ENCODE data around the gene SYTL5.

DNA sequence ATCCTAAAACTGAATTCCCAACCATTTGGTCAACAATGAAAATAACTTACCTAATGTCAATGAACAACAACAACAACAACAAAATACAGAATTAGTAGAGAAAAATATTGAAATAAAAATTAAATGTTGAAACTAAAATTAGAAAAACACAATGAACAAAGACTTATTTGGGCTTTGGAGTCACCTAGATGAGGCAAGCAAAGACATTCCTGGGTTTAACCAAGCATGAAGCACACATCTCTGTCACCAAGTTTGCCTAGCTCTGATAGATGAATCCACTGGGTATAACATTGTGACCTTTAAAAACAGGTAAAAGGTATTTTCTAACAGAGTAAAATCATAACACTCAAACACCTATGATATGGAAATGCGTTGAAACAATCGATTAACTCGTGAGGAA lies 13.2 kb upstream of the SYTL5 start:
- TF ChIP-seq, protein P1, sequence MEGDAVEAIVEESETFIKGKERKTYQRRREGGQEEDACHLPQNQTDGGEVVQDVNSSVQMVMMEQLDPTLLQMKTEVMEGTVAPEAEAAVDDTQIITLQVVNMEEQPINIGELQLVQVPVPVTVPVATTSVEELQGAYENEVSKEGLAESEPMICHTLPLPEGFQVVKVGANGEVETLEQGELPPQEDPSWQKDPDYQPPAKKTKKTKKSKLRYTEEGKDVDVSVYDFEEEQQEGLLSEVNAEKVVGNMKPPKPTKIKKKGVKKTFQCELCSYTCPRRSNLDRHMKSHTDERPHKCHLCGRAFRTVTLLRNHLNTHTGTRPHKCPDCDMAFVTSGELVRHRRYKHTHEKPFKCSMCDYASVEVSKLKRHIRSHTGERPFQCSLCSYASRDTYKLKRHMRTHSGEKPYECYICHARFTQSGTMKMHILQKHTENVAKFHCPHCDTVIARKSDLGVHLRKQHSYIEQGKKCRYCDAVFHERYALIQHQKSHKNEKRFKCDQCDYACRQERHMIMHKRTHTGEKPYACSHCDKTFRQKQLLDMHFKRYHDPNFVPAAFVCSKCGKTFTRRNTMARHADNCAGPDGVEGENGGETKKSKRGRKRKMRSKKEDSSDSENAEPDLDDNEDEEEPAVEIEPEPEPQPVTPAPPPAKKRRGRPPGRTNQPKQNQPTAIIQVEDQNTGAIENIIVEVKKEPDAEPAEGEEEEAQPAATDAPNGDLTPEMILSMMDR (IDR thresholded peaks at IDR 0.05; ENCODE audit: insufficient read depth, low read depth, low read length): no peak
- TF ChIP-seq EZH2 (IDR thresholded peaks at IDR 0.05; ENCODE audit: insufficient read depth, low read length): no peak
